GM23338 (cell line): Measurements from ENCODE around the gene MAP4. TPM values are rescaled to one million over a fixed set of nuclear protein-coding genes. Genes with fewer than 3 reads are reported as not detected.

ENCODE experiments used
- ATAC-seq: fragments of 200-7000 bp; cut with Tn5 transposase; 3 replicates; pipeline ENCODE4 v1.9.1; 2020
- DNase-seq: peaks from one replicate; pipeline ENCODE4 v3.0.0-alpha.2; 2015; ENCODE audit warnings: low spot score
- H2AFZ ChIP-seq: fragments of 200-600 bp; sonication (generic); 2 replicates; pipeline ENCODE4 v1.8.0; 2016; ENCODE audit warnings: antibody characterized with exemption, mild to moderate bottlenecking, moderate library complexity
- H3F3A ChIP-seq: fragments of 200-600 bp; sonication (generic); replicated peaks from 2 replicates; pipeline ENCODE4 v1.8.0; 2017; ENCODE audit warnings: antibody characterized with exemption, mixed run types, low read depth
- H3K27ac ChIP-seq: fragments of 200-600 bp; sonication (generic); 2 replicates; pipeline ENCODE4 v1.6.1; 2016; ENCODE audit warnings: low read depth
- H3K27me3 ChIP-seq: fragments of 200-600 bp; sonication (generic); 2 replicates; pipeline ENCODE4 v1.8.0; 2016; ENCODE audit warnings: mild to moderate bottlenecking, mixed run types, moderate library complexity; ENCODE audit not compliant: insufficient read depth
- H3K36me3 ChIP-seq: fragments of 200-600 bp; sonication (generic); 2 replicates; pipeline ENCODE4 v1.8.0; 2016; ENCODE audit warnings: mild to moderate bottlenecking; ENCODE audit not compliant: insufficient read depth
- H3K4me1 ChIP-seq: fragments of 200-600 bp; sonication (generic); 2 replicates; pipeline ENCODE4 v1.8.0; 2016; ENCODE audit warnings: mild to moderate bottlenecking, moderate library complexity; ENCODE audit not compliant: insufficient read depth
- H3K4me2 ChIP-seq: fragments of 200-600 bp; sonication (generic); 2 replicates; pipeline ENCODE4 v1.7.1; 2017; ENCODE audit warnings: mixed run types
- H3K4me3 ChIP-seq: fragments of 200-600 bp; sonication (generic); 2 replicates; pipeline ENCODE4 v1.6.1; 2016; ENCODE audit warnings: mixed run types
- H3K79me2 ChIP-seq: fragments of 200-600 bp; sonication (generic); replicated peaks from 2 replicates; pipeline ENCODE4 v1.8.0; 2017; ENCODE audit warnings: mild to moderate bottlenecking; ENCODE audit not compliant: insufficient read depth
- H3K9me2 ChIP-seq: fragments of 200-600 bp; sonication (generic); 2 replicates; pipeline ENCODE4 v1.8.0; 2017; ENCODE audit not compliant: insufficient read depth
- H4K20me1 ChIP-seq: fragments of 200-600 bp; sonication (generic); replicated peaks from 2 replicates; pipeline ENCODE4 v1.8.0; 2017; ENCODE audit warnings: mild to moderate bottlenecking; ENCODE audit not compliant: insufficient read depth
- H3K27ac Mint-ChIP-seq: 2 replicates; pipeline ENCODE4 v1.8.0; 2020; ENCODE audit warnings: inconsistent platforms, mild to moderate bottlenecking, moderate library complexity, mixed read lengths
- H3K27me3 Mint-ChIP-seq: 3 replicates; pipeline ENCODE4 v1.8.0; 2022; ENCODE audit warnings: low read depth, mild to moderate bottlenecking, moderate library complexity, mixed read lengths, inconsistent platforms; ENCODE audit not compliant: insufficient read depth, poor library complexity
- H3K36me3 Mint-ChIP-seq: 3 replicates; pipeline ENCODE4 v1.8.0; 2021; ENCODE audit warnings: low read depth, mild to moderate bottlenecking, inconsistent platforms, moderate library complexity, mixed read lengths
- H3K4me1 Mint-ChIP-seq: 3 replicates; pipeline ENCODE4 v1.8.0; 2020; ENCODE audit warnings: mild to moderate bottlenecking, inconsistent platforms, mixed read lengths
- H3K4me3 Mint-ChIP-seq: 3 replicates; pipeline ENCODE4 v1.8.0; 2021; ENCODE audit warnings: moderate library complexity, mild to moderate bottlenecking, inconsistent platforms, mixed read lengths
- H3K9me3 Mint-ChIP-seq: 3 replicates; pipeline ENCODE4 v1.8.0; 2020; ENCODE audit warnings: moderate library complexity, mild to moderate bottlenecking, inconsistent platforms, mixed read lengths
- EZH2phosphoT487 ChIP-seq: fragments of 200-600 bp; sonication (generic); IDR thresholded peaks from one replicate; pipeline ENCODE4 v1.8.1; 2018; ENCODE audit warnings: antibody characterized with exemption; ENCODE audit not compliant: unreplicated experiment
- JUNB ChIP-seq: IDR thresholded peaks from one replicate; pipeline ENCODE4 v1.6.1; 2016; ENCODE audit warnings: antibody characterized with exemption; ENCODE audit not compliant: unreplicated experiment
- NANOG ChIP-seq: IDR thresholded peaks from 2 replicates; pipeline ENCODE4 v1.6.1; 2016; ENCODE audit warnings: antibody characterized with exemption, borderline replicate concordance
- POLR2AphosphoS5 ChIP-seq: IDR thresholded peaks from 2 replicates; pipeline ENCODE4 v1.6.1; 2016; ENCODE audit warnings: antibody characterized with exemption, low read depth
- ZNF114 ChIP-seq: fragments of 250-450 bp; sonication (Bioruptor Pico); IDR thresholded peaks from 2 replicates; pipeline ENCODE4 v1.5.0; 2020; ENCODE audit warnings: mild to moderate bottlenecking, moderate library complexity
- ZNF331 ChIP-seq: fragments of 250-450 bp; sonication (Bioruptor Pico); IDR thresholded peaks from 2 replicates; pipeline ENCODE4 v1.5.0; 2020; ENCODE audit warnings: low read depth, mild to moderate bottlenecking, moderate library complexity
- polyA plus RNA-seq: library from polyadenylated mRNA; unstranded; fragments of >200 nt; fragmentation: Nextera tagmentation; extraction: Ambion mirVana; gene quantifications from 2 replicates; pipeline ENCODE4 v1.2.1, GENCODE V29; 2016
- total RNA-seq: library from RNA; depleted of rRNA; stranded (reverse); fragments of >200 nt; shearing (Covaris generic); gene quantifications from 2 replicates; pipeline ENCODE4 v1.2.3, GENCODE V29; 2014
- TF ChIP-seq, protein P1 (sequence below): fragments of 250-450 bp; sonication (Bioruptor Pico); IDR thresholded peaks from 2 replicates; pipeline ENCODE4 v1.5.0; 2020; ENCODE audit warnings: mild to moderate bottlenecking, moderate library complexity
- TF ChIP-seq, protein P2 (sequence below): IDR thresholded peaks from one replicate; pipeline ENCODE4 v1.6.1; 2018; ENCODE audit warnings: antibody characterized with exemption; ENCODE audit not compliant: unreplicated experiment
- TF ChIP-seq, protein P3 (sequence below): IDR thresholded peaks from 2 replicates; pipeline ENCODE4 v1.6.1; 2016; ENCODE audit warnings: antibody characterized with exemption
- TF ChIP-seq, protein P4 (sequence below), 2 experiments: fragments of 200-600 bp in 1 of 2; sonication (generic) in 1 of 2; conservative IDR thresholded peaks; 2 replicates each; pipeline versions ENCODE4 v1.5.1 to v1.6.1; 2016 to 2017; ENCODE audit warnings: antibody characterized with exemption in 2 of 2, low read depth in 2 of 2, mild to moderate bottlenecking in 2 of 2, moderate library complexity in 1 of 2

Gene MAP4
- total and polyA plus RNA-seq, 2 experiments from 2014 or later = 103 to 113 TPM

DNA sequence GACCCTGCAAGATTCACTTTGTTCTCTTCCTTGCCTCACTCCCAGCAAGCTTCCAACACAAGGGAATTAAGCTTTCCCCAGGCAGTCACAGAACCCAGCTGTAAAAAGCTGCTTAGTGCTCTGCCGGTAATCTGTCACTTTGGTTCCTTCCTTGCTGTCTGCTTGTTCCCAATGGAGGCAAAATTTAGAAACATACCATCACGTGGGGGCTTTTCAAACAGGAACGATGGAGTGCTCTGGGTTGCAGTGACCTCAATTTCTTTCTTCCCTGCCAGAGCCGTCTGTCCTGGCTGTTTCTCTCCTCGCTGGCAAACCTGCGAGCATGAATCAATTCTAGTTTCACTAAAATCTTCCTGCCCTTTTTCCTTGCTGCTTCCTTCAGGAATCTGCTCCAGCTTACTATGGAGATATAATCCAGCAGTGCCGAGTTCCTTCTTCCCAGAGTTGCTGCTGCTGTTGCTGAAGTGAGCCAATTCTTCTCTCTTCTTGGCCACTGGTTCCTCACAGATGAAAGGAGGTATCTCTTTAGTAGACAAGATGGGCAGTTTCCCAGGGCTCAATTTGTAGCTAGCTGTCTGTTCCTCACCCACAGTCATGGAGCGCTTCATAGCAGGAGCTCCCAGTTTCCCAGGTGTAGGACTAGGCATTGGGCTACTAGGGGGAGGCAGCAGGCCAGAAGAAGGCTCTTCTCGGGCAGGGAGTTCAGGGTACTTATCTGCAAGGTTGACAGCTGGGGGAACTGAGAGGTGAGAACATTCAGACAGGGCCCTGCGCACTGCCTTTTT is 125.2 kb downstream of the MAP4 start:
- H2AFZ ChIP-seq = no peak overlapping the region
- H3K79me2 ChIP-seq = peaks cover 9% of the 10 kb centered on the region
- H3K36me3 ChIP-seq = no peaks in the 10 kb centered on the region
- H3F3A ChIP-seq = peaks cover 5% of the 10 kb centered on the region; the same call in 1 of the 2 replicates
- H3K27me3 ChIP-seq = no peaks in the 10 kb centered on the region
- peaks cover 41% of the 10 kb centered on the region for H3K4me1 ChIP-seq
- peaks cover 8% of the 10 kb centered on the region for H3K9me2 ChIP-seq
- H3K4me2 ChIP-seq = peak overlapping the region; percentile 65
- peaks cover 6% of the 10 kb centered on the region for H3K27me3 Mint-ChIP-seq
- peak overlapping the region; percentile 44; the same call in 1 of the 3 replicates for H3K4me3 Mint-ChIP-seq
- peak overlapping the region; percentile 84 for H3K27ac ChIP-seq
- no peaks in the 10 kb centered on the region for H3K9me3 Mint-ChIP-seq
- peak; percentile 56 for ATAC-seq
- H3K27ac Mint-ChIP-seq = peak overlapping the region; percentile 83
- no peaks in the 10 kb centered on the region; the same call in 1 of the 2 replicates for H4K20me1 ChIP-seq
- DNase-seq = no peak
- no peak for TF ChIP-seq ZNF114 (CRISPR knock-in tag)
- TF ChIP-seq, protein P1, sequence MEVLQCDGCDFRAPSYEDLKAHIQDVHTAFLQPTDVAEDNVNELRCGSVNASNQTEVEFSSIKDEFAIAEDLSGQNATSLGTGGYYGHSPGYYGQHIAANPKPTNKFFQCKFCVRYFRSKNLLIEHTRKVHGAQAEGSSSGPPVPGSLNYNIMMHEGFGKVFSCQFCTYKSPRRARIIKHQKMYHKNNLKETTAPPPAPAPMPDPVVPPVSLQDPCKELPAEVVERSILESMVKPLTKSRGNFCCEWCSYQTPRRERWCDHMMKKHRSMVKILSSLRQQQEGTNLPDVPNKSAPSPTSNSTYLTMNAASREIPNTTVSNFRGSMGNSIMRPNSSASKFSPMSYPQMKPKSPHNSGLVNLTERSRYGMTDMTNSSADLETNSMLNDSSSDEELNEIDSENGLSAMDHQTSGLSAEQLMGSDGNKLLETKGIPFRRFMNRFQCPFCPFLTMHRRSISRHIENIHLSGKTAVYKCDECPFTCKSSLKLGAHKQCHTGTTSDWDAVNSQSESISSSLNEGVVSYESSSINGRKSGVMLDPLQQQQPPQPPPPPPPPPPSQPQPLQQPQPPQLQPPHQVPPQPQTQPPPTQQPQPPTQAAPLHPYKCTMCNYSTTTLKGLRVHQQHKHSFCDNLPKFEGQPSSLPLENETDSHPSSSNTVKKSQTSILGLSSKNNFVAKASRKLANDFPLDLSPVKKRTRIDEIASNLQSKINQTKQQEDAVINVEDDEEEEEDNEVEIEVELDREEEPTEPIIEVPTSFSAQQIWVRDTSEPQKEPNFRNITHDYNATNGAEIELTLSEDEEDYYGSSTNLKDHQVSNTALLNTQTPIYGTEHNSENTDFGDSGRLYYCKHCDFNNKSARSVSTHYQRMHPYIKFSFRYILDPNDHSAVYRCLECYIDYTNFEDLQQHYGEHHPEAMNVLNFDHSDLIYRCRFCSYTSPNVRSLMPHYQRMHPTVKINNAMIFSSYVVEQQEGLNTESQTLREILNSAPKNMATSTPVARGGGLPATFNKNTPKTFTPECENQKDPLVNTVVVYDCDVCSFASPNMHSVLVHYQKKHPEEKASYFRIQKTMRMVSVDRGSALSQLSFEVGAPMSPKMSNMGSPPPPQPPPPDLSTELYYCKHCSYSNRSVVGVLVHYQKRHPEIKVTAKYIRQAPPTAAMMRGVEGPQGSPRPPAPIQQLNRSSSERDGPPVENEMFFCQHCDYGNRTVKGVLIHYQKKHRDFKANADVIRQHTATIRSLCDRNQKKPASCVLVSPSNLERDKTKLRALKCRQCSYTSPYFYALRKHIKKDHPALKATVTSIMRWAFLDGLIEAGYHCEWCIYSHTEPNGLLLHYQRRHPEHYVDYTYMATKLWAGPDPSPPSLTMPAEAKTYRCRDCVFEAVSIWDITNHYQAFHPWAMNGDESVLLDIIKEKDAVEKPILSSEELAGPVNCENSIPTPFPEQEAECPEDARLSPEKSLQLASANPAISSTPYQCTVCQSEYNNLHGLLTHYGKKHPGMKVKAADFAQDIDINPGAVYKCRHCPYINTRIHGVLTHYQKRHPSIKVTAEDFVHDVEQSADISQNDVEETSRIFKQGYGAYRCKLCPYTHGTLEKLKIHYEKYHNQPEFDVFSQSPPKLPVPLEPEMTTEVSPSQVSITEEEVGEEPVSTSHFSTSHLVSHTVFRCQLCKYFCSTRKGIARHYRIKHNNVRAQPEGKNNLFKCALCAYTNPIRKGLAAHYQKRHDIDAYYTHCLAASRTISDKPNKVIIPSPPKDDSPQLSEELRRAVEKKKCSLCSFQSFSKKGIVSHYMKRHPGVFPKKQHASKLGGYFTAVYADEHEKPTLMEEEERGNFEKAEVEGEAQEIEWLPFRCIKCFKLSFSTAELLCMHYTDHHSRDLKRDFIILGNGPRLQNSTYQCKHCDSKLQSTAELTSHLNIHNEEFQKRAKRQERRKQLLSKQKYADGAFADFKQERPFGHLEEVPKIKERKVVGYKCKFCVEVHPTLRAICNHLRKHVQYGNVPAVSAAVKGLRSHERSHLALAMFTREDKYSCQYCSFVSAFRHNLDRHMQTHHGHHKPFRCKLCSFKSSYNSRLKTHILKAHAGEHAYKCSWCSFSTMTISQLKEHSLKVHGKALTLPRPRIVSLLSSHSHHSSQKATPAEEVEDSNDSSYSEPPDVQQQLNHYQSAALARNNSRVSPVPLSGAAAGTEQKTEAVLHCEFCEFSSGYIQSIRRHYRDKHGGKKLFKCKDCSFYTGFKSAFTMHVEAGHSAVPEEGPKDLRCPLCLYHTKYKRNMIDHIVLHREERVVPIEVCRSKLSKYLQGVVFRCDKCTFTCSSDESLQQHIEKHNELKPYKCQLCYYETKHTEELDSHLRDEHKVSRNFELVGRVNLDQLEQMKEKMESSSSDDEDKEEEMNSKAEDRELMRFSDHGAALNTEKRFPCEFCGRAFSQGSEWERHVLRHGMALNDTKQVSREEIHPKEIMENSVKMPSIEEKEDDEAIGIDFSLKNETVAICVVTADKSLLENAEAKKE (CRISPR knock-in tag) = no peak
- TF ChIP-seq, protein P2, sequence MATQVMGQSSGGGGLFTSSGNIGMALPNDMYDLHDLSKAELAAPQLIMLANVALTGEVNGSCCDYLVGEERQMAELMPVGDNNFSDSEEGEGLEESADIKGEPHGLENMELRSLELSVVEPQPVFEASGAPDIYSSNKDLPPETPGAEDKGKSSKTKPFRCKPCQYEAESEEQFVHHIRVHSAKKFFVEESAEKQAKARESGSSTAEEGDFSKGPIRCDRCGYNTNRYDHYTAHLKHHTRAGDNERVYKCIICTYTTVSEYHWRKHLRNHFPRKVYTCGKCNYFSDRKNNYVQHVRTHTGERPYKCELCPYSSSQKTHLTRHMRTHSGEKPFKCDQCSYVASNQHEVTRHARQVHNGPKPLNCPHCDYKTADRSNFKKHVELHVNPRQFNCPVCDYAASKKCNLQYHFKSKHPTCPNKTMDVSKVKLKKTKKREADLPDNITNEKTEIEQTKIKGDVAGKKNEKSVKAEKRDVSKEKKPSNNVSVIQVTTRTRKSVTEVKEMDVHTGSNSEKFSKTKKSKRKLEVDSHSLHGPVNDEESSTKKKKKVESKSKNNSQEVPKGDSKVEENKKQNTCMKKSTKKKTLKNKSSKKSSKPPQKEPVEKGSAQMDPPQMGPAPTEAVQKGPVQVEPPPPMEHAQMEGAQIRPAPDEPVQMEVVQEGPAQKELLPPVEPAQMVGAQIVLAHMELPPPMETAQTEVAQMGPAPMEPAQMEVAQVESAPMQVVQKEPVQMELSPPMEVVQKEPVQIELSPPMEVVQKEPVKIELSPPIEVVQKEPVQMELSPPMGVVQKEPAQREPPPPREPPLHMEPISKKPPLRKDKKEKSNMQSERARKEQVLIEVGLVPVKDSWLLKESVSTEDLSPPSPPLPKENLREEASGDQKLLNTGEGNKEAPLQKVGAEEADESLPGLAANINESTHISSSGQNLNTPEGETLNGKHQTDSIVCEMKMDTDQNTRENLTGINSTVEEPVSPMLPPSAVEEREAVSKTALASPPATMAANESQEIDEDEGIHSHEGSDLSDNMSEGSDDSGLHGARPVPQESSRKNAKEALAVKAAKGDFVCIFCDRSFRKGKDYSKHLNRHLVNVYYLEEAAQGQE = no peak
- TF ChIP-seq NANOG = no peak
- TF ChIP-seq JUNB = no peak
- no peak for TF ChIP-seq ZNF331 (CRISPR knock-in tag)
- TF ChIP-seq EZH2phosphoT487 = no peak
- TF ChIP-seq, protein P3, sequence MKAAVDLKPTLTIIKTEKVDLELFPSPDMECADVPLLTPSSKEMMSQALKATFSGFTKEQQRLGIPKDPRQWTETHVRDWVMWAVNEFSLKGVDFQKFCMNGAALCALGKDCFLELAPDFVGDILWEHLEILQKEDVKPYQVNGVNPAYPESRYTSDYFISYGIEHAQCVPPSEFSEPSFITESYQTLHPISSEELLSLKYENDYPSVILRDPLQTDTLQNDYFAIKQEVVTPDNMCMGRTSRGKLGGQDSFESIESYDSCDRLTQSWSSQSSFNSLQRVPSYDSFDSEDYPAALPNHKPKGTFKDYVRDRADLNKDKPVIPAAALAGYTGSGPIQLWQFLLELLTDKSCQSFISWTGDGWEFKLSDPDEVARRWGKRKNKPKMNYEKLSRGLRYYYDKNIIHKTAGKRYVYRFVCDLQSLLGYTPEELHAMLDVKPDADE = no peak
- TF ChIP-seq, protein P4, sequence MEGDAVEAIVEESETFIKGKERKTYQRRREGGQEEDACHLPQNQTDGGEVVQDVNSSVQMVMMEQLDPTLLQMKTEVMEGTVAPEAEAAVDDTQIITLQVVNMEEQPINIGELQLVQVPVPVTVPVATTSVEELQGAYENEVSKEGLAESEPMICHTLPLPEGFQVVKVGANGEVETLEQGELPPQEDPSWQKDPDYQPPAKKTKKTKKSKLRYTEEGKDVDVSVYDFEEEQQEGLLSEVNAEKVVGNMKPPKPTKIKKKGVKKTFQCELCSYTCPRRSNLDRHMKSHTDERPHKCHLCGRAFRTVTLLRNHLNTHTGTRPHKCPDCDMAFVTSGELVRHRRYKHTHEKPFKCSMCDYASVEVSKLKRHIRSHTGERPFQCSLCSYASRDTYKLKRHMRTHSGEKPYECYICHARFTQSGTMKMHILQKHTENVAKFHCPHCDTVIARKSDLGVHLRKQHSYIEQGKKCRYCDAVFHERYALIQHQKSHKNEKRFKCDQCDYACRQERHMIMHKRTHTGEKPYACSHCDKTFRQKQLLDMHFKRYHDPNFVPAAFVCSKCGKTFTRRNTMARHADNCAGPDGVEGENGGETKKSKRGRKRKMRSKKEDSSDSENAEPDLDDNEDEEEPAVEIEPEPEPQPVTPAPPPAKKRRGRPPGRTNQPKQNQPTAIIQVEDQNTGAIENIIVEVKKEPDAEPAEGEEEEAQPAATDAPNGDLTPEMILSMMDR (conservative IDR thresholded peaks at IDR 0.05; ENCODE audit: low read depth in 2 of 2) = no peak
- TF ChIP-seq POLR2AphosphoS5 = no peak
- peaks cover 48% of the 10 kb centered on the region for H3K4me1 Mint-ChIP-seq
- H3K4me3 ChIP-seq = no peak overlapping the region
- peaks cover 27% of the 10 kb centered on the region for H3K36me3 Mint-ChIP-seq
